Kidney (tissue), 14 donors: ENCODE data around the gene GPX4. TPM values are rescaled to one million over a fixed set of nuclear protein-coding genes. Genes with fewer than 3 reads are reported as not detected.

Experiments used
- DNase-seq, 5 donors: peaks; one replicate each; pipeline ENCODE4 v3.0.0-alpha.2; 2013 to 2020
- FAIRE-seq: peaks from 2 replicates; lab custom pipeline; 2012; peaks lifted over from hg19 to GRCh38; lab: Jason Lieb, UNC
- H3K27ac ChIP-seq, 2 donors: one replicate each; pipeline ENCODE4 v1.7.0; 2013; ENCODE audit warnings: low read depth in 2 of 2, low read length in 2 of 2, inconsistent platforms in 1 of 2
- H3K27me3 ChIP-seq: one replicate; pipeline ENCODE4 v1.7.1; 2013; ENCODE audit warnings: low read length, inconsistent platforms; ENCODE audit not compliant: control insufficient read depth, insufficient read depth
- H3K36me3 ChIP-seq, 3 donors: one replicate each; pipeline versions ENCODE4 v1.7.0 to v1.7.1; 2013; ENCODE audit warnings: low read length in 3 of 3, control low read depth in 1 of 3, inconsistent platforms in 1 of 3; ENCODE audit not compliant: insufficient read depth in 3 of 3, control insufficient read depth in 2 of 3
- H3K4me1 ChIP-seq, 3 donors: one replicate each; pipeline versions ENCODE4 v1.7.0 to v1.7.1; 2013; ENCODE audit warnings: low read length in 3 of 3, inconsistent platforms in 1 of 3, low read depth in 1 of 3; ENCODE audit not compliant: control insufficient read depth in 2 of 3, insufficient read depth in 2 of 3
- H3K4me3 ChIP-seq, 3 donors: one replicate each; pipeline versions ENCODE4 v1.7.0 to v1.8.1; 2013; ENCODE audit warnings: low read length in 3 of 3, control low read depth in 1 of 3, inconsistent platforms in 1 of 3
- H3K9ac ChIP-seq, 3 donors: one replicate each; pipeline versions ENCODE4 v1.7.0 to v1.7.1; 2013; ENCODE audit warnings: low read length in 3 of 3, control low read depth in 1 of 3, inconsistent platforms in 1 of 3
- H3K9me3 ChIP-seq, 3 donors: one replicate each; pipeline versions ENCODE4 v1.7.0 to v1.7.1; 2013; ENCODE audit warnings: low read length in 3 of 3, control low read depth in 1 of 3, inconsistent platforms in 1 of 3; ENCODE audit not compliant: control insufficient read depth in 2 of 3, insufficient read depth in 1 of 3
- CTCF ChIP-seq: IDR thresholded peaks from 3 replicates; pipeline ENCODE4 v1.5.1; 2012; ENCODE audit warnings: mild to moderate bottlenecking, moderate library complexity, borderline replicate concordance; ENCODE audit not compliant: insufficient read depth; ENCODE audit errors: extremely low read depth
- intact Hi-C: fragments of 100-400 bp; cut with DNase I; formaldehyde crosslinking; loops from one replicate; pipeline ENCODE4 v1.11.1; 2022
- polyA plus RNA-seq: library from polyadenylated mRNA; stranded (reverse); fragments of 350-450 nt; fragmentation: Illumina TruSeq; extraction: RNeasy Lipid Tissue Mini Kit (QIAGEN cat#74804); gene quantifications from one replicate; pipeline ENCODE4 v1.2.3, GENCODE V29; 2014; ENCODE audit warnings: low read depth, low replicate concordance; ENCODE audit not compliant: insufficient read depth
- total RNA-seq: library from RNA; stranded (reverse); fragmentation: NEBNext Ultra II Directional; extraction: Animal tissue kit (Norgen Biotek cat#: 25700); gene quantifications from one replicate; pipeline ENCODE4 v1.2.1, GENCODE V29; 2021
- donor health status: control.
- donor health status: control.
- donor health status: control.
- donor health status: control.
- donor health status: control.
- donor health status: DM: yes; HTN: yes; CAD: no.
- donor health status: Normal renal cell carcinoma (clear cell type).

GPX4 gene
- total and polyA plus RNA-seq, 2 donors from 2014 or later = 268 to 966 TPM

- Histone ChIP-seq H3K9me3 (no peaks in the 10 kb centered on the region), H3K36me3 (no peaks in the 10 kb centered on the region), H3K4me3 (no peak overlapping the region), H3K9ac (no peak overlapping the region), H3K27me3 (no peaks in the 10 kb centered on the region), H3K27ac (peak overlapping the region in 1 of 2 donors; percentile 47), H3K4me1 (peaks cover 0 to 20% (median 0%) of the 10 kb centered on the region in 3 donors)
- DNase-seq (no peak), FAIRE-seq (no peak)
- TF ChIP-seq CTCF = no peak
- intact Hi-C loops = no loop called here
Observed at GRCh38 chr19:1135454-1135853, 31.7 kb downstream of the GPX4 start.

- Histone ChIP-seq H3K9ac (no peak overlapping the region), H3K36me3 (no peaks in the 10 kb centered on the region), H3K27me3 (no peaks in the 10 kb centered on the region), H3K4me1 (peaks cover 0 to 20% (median 0%) of the 10 kb centered on the region in 3 donors), H3K4me3 (no peak overlapping the region), H3K9me3 (no peaks in the 10 kb centered on the region), H3K27ac (peak overlapping the region in 1 of 2 donors; percentile 47)
- intact Hi-C loops = no loop called here
- DNase-seq = no peak
- no peak for FAIRE-seq
- no peak for TF ChIP-seq CTCF
Observed at GRCh38 chr19:1136201-1136600, 32.4 kb downstream of the GPX4 start.

- no peak overlapping the region for H3K9ac ChIP-seq
- no peak for TF ChIP-seq CTCF
- no peaks in the 10 kb centered on the region for H3K9me3 ChIP-seq
- no peak overlapping the region for H3K4me3 ChIP-seq
- FAIRE-seq (no peak), DNase-seq (peak in 1 of 5 donors; percentile 36)
- no peaks in the 10 kb centered on the region for H3K27me3 ChIP-seq
- no peak overlapping the region for H3K27ac ChIP-seq
- H3K4me1 ChIP-seq = peaks cover 0 to 20% (median 0%) of the 10 kb centered on the region in 3 donors
- H3K36me3 ChIP-seq = no peaks in the 10 kb centered on the region
- intact Hi-C loops = no loop called here
Observed at GRCh38 chr19:1136621-1137317, 33.0 kb downstream of the GPX4 start.
